K562 (cell line): ENCODE data around the gene MED15. TPM values are rescaled to one million over a fixed set of nuclear protein-coding genes. Genes with fewer than 3 reads are reported as not detected.

Experiments
- FOXJ3 ChIP-seq: sonication (generic); formaldehyde crosslinking; IDR thresholded peaks from 2 replicates; pipeline ENCODE4 v1.4.0; 2020; ENCODE audit warnings: mild to moderate bottlenecking, missing genetic modification reagents
- HMGN3 ChIP-seq: IDR thresholded peaks from 2 replicates; pipeline ENCODE4 v1.6.1; 2011; ENCODE audit warnings: borderline replicate concordance, low read depth, mild to moderate bottlenecking, mixed read lengths, low read length; ENCODE audit not compliant: insufficient read length; ENCODE audit errors: extremely low read depth
- MYBL2 ChIP-seq, 2 experiments: fragments of 450-650 bp in 1 of 2; sonication (generic) in 1 of 2; formaldehyde crosslinking in 1 of 2; IDR thresholded peaks; 2 replicates each; pipeline versions ENCODE4 v1.6.1 to v1.8.1; 2017 to 2022; ENCODE audit warnings: borderline replicate concordance in 1 of 2, inconsistent platforms in 1 of 2, low read depth in 1 of 2, mild to moderate bottlenecking in 1 of 2, missing genetic modification reagents in 1 of 2, moderate library complexity in 1 of 2
- NFIC ChIP-seq: fragments of 450-650 bp; IDR thresholded peaks from 2 replicates; pipeline ENCODE4 v1.6.1; 2017; ENCODE audit warnings: mild to moderate bottlenecking, inconsistent platforms
- NRF1 ChIP-seq, 2 experiments: fragments of 450-650 bp; IDR thresholded peaks in 1 of 2; conservative IDR thresholded peaks in 1 of 2; 2 replicates each; pipeline ENCODE4 v1.6.1; 2014; ENCODE audit warnings: mild to moderate bottlenecking in 2 of 2
- PCBP1 ChIP-seq: fragments of 200-400 bp; formaldehyde crosslinking; IDR thresholded peaks from 2 replicates; pipeline ENCODE4 v1.6.1; 2018; ENCODE audit warnings: mild to moderate bottlenecking, low read depth, low read length; ENCODE audit not compliant: poor library complexity, severe bottlenecking
- PHB ChIP-seq: fragments of 250-450 bp; sonication (Bioruptor Pico); IDR thresholded peaks from 2 replicates; pipeline ENCODE4 v1.5.0; 2021
- PHF8 ChIP-seq: fragments of 200-600 bp; sonication (generic); IDR thresholded peaks from 2 replicates; pipeline ENCODE4 v1.6.1; 2012; ENCODE audit warnings: mixed run types, mild to moderate bottlenecking, inconsistent platforms, low read length, moderate library complexity, borderline replicate concordance
- RBFOX2 ChIP-seq: fragments of 200-400 bp; formaldehyde crosslinking; IDR thresholded peaks from 2 replicates; pipeline ENCODE4 v1.6.1; 2017; ENCODE audit warnings: low read depth, mild to moderate bottlenecking, low read length, moderate library complexity
- RFX1 ChIP-seq: fragments of 450-650 bp; IDR thresholded peaks from 2 replicates; pipeline ENCODE4 v1.6.1; 2016; ENCODE audit warnings: mild to moderate bottlenecking, moderate library complexity
- RFX5 ChIP-seq: IDR thresholded peaks from 2 replicates; pipeline ENCODE4 v1.6.1; 2011; ENCODE audit warnings: low read depth, mild to moderate bottlenecking, improper control_type of control experiment, low read length
- RHOXF2B ChIP-seq: fragments of 250-450 bp; sonication (Bioruptor Pico); conservative IDR thresholded peaks from 2 replicates; pipeline ENCODE4 v1.5.1; 2021
- SIX5 ChIP-seq, 2 experiments: IDR thresholded peaks; 2 replicates each; pipeline ENCODE4 v1.6.1; 2011; ENCODE audit warnings: low read length in 2 of 2, borderline replicate concordance in 1 of 2, low read depth in 1 of 2, mild to moderate bottlenecking in 1 of 2, moderate library complexity in 1 of 2; ENCODE audit not compliant: insufficient read depth in 1 of 2
- SRSF3 ChIP-seq: fragments of 200-400 bp; formaldehyde crosslinking; IDR thresholded peaks from 2 replicates; pipeline ENCODE4 v1.6.1; 2016; ENCODE audit warnings: mild to moderate bottlenecking, low read length, moderate library complexity; ENCODE audit not compliant: insufficient read depth
- STAG1 ChIP-seq: sonication (generic); formaldehyde crosslinking; IDR thresholded peaks from 2 replicates; pipeline ENCODE4 v1.5.0; 2020; ENCODE audit warnings: missing genetic modification reagents, borderline replicate concordance
- TRIM24 ChIP-seq, 2 experiments: fragments of 450-650 bp; IDR thresholded peaks; 2 replicates each; pipeline ENCODE4 v1.6.1; 2016
- ZBTB7A ChIP-seq: IDR thresholded peaks from 2 replicates; pipeline ENCODE4 v1.6.1; 2011; ENCODE audit warnings: low read depth, mild to moderate bottlenecking, low read length, moderate library complexity, borderline replicate concordance; ENCODE audit not compliant: control insufficient read depth
- ZFPM2 ChIP-seq: fragments of 250-450 bp; sonication (Bioruptor Pico); IDR thresholded peaks from 2 replicates; pipeline ENCODE4 v1.5.1; 2022; ENCODE audit warnings: mild to moderate bottlenecking
- ZNF24 ChIP-seq: fragments of 450-650 bp; IDR thresholded peaks from 2 replicates; pipeline ENCODE4 v1.6.1; 2016
- ZNF282 ChIP-seq: sonication (generic); formaldehyde crosslinking; IDR thresholded peaks from 2 replicates; pipeline ENCODE4 v1.8.1; 2023; ENCODE audit warnings: missing genetic modification reagents
- ZNF561 ChIP-seq: fragments of 450-650 bp; formaldehyde crosslinking; conservative IDR thresholded peaks from 2 replicates; pipeline ENCODE4 v1.4.0; 2020; ENCODE audit warnings: mild to moderate bottlenecking, moderate library complexity
- ZNF57 ChIP-seq: fragments of 450-650 bp; formaldehyde crosslinking; IDR thresholded peaks from 2 replicates; pipeline ENCODE4 v1.4.0; 2020; ENCODE audit warnings: mild to moderate bottlenecking, moderate library complexity
- polyA plus RNA-seq, 8 experiments: library from polyadenylated mRNA; depleted of rRNA in 4 of 8; stranded (reverse) in 5 of 8; unstranded in 3 of 8; fragments of >200 nt; fragmentation: Nextera tagmentation in 2 of 8; fragmentation: Illumina TruSeq in 1 of 8; extraction: Ambion mirVana in 2 of 8; extraction: Trizol in 1 of 8; gene quantifications; 2 replicates each; pipeline versions ENCODE4 v1.2.1 to v1.2.3, GENCODE V29; 2011 to 2014; ENCODE audit warnings: inconsistent platforms in 1 of 8, missing spikeins in 1 of 8
- total RNA-seq, 7 experiments: library from RNA; depleted of rRNA in 6 of 7; stranded (reverse); fragments of >200 nt in 6 of 7; fragmentation: Illumina TruSeq in 2 of 7; extraction: Trizol in 2 of 7; gene quantifications; 2 replicates each; pipeline versions ENCODE4 v1.2.1 to v1.2.3, GENCODE V29; 2011 to 2021; ENCODE audit warnings: low replicate concordance in 1 of 7
- TF ChIP-seq, protein P1 (sequence below): fragments of 250-450 bp; sonication (Bioruptor Pico); IDR thresholded peaks from 2 replicates; pipeline ENCODE4 v1.9.0; 2021; ENCODE audit warnings: mild to moderate bottlenecking, inconsistent platforms
- TF ChIP-seq, protein P2 (sequence below): fragments of 250-450 bp; sonication (Bioruptor Pico); IDR thresholded peaks from 2 replicates; pipeline ENCODE4 v1.6.1; 2021; ENCODE audit warnings: mild to moderate bottlenecking
- TF ChIP-seq, protein P3 (sequence below): sonication (generic); formaldehyde crosslinking; IDR thresholded peaks from 2 replicates; pipeline ENCODE4 v1.4.0; 2020; ENCODE audit warnings: mild to moderate bottlenecking, missing genetic modification reagents

The MED15 gene
- total and polyA plus RNA-seq, 9 of the 15 experiments (the other 6 are each of a cell fraction or from before 2014, with no cell fraction given) = 4.0 to 271 (median 60.1) TPM

DNA sequence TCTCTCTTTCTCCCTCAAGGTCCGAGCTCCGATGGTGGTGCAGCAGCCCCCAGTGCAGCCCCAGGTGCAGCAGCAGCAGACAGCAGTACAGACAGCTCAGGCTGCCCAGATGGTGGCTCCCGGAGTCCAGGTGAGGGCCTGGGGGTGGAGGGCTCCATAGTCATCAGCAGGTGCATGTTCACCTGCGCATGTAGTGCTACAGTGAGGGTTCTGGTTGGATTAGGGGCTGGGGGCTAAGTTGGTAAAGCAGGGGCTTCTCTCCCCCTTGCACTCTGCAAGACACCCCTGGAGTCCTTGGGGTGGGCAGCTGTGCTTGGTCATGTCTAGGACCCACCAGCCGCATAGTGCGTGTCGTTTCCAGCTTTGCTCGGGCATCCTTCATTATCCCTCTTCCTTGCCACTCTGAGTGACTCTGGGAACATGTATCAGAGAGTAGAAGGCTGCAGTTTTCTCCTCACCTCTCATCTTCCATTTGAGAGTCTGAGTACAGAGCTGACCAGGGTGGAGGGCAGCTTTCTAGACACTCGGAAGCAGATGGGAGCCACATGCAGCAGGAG, 61.2 kb downstream of the MED15 start (continued):
- TF ChIP-seq, protein P1, sequence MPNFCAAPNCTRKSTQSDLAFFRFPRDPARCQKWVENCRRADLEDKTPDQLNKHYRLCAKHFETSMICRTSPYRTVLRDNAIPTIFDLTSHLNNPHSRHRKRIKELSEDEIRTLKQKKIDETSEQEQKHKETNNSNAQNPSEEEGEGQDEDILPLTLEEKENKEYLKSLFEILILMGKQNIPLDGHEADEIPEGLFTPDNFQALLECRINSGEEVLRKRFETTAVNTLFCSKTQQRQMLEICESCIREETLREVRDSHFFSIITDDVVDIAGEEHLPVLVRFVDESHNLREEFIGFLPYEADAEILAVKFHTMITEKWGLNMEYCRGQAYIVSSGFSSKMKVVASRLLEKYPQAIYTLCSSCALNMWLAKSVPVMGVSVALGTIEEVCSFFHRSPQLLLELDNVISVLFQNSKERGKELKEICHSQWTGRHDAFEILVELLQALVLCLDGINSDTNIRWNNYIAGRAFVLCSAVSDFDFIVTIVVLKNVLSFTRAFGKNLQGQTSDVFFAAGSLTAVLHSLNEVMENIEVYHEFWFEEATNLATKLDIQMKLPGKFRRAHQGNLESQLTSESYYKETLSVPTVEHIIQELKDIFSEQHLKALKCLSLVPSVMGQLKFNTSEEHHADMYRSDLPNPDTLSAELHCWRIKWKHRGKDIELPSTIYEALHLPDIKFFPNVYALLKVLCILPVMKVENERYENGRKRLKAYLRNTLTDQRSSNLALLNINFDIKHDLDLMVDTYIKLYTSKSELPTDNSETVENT (CRISPR knock-in tag) = 0 out of 2 replicates have a peak, but pooled peaks have one; percentile 38
- 0 out of 2 replicates have a peak, but pooled peaks have one; percentile 44 for TF ChIP-seq RHOXF2B (CRISPR knock-in tag)
- TF ChIP-seq SIX5 (IDR thresholded peaks at IDR 0.05; ENCODE audit: borderline replicate concordance in 1 of 2, insufficient read depth in 1 of 2, low read depth in 1 of 2, low read length in 2 of 2) = no peak; a peak in 1 of 4 replicates
- no peak for TF ChIP-seq ZNF561 (CRISPR knock-in tag)
- no peak for TF ChIP-seq NFIC
- 0 out of 2 replicates have a peak, but pooled peaks have one; percentile 1 for TF ChIP-seq STAG1 (CRISPR knock-in tag)
- TF ChIP-seq RFX5 = no peak
- TF ChIP-seq SRSF3 = no peak
- TF ChIP-seq HMGN3 = no peak
- TF ChIP-seq PHB (CRISPR knock-in tag) = 0 out of 2 replicates have a peak, but pooled peaks have one; percentile 6
- TF ChIP-seq, protein P2, sequence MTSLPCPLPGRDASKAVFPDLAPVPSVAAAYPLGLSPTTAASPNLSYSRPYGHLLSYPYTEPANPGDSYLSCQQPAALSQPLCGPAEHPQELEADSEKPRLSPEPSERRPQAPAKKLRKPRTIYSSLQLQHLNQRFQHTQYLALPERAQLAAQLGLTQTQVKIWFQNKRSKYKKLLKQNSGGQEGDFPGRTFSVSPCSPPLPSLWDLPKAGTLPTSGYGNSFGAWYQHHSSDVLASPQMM = no peak
- TF ChIP-seq ZNF57 (CRISPR knock-in tag) = 0 out of 2 replicates have a peak, but pooled peaks have one; percentile 10
- TF ChIP-seq RFX1 = no peak
- no peak for TF ChIP-seq RBFOX2
- no peak for TF ChIP-seq ZNF24
- no peak for TF ChIP-seq NRF1 (conservative IDR thresholded peaks at IDR 0.05 in 1 of 2, IDR thresholded peaks at IDR 0.05 in 1 of 2)
- TF ChIP-seq ZFPM2 (CRISPR knock-in tag) = 0 out of 2 replicates have a peak, but pooled peaks have one; percentile 46
- TF ChIP-seq MYBL2 (IDR thresholded peaks at IDR 0.05; ENCODE audit: low read depth) = no peak
- no peak for TF ChIP-seq MYBL2 (CRISPR knock-in tag; IDR thresholded peaks at IDR 0.05; ENCODE audit: borderline replicate concordance)
- TF ChIP-seq ZNF282 (CRISPR knock-in tag) = peak; percentile 50; the same call in 1 of the 2 replicates
- TF ChIP-seq TRIM24 (IDR thresholded peaks at IDR 0.05) = no peak
- TF ChIP-seq ZBTB7A = no peak
- no peak for TF ChIP-seq PCBP1
- 0 out of 2 replicates have a peak, but pooled peaks have one; percentile 11 for TF ChIP-seq FOXJ3
- TF ChIP-seq PHF8 = no peak
- TF ChIP-seq, protein P3, sequence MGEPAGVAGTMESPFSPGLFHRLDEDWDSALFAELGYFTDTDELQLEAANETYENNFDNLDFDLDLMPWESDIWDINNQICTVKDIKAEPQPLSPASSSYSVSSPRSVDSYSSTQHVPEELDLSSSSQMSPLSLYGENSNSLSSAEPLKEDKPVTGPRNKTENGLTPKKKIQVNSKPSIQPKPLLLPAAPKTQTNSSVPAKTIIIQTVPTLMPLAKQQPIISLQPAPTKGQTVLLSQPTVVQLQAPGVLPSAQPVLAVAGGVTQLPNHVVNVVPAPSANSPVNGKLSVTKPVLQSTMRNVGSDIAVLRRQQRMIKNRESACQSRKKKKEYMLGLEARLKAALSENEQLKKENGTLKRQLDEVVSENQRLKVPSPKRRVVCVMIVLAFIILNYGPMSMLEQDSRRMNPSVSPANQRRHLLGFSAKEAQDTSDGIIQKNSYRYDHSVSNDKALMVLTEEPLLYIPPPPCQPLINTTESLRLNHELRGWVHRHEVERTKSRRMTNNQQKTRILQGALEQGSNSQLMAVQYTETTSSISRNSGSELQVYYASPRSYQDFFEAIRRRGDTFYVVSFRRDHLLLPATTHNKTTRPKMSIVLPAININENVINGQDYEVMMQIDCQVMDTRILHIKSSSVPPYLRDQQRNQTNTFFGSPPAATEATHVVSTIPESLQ (CRISPR knock-in tag) = no peak
